Raji (cell line): Measurements from ENCODE around the gene TRAF1.
A peak's percentile ranks its signal among the peaks of the same experiment; 100 is the strongest.

Experiments
- POLR2A ChIP-seq: IDR thresholded peaks from 2 replicates; pipeline ENCODE4 v1.6.1; 2011; ENCODE audit warnings: low read depth, low read length, control low read depth; ENCODE audit not compliant: insufficient read depth

TRAF1 gene

DNA sequence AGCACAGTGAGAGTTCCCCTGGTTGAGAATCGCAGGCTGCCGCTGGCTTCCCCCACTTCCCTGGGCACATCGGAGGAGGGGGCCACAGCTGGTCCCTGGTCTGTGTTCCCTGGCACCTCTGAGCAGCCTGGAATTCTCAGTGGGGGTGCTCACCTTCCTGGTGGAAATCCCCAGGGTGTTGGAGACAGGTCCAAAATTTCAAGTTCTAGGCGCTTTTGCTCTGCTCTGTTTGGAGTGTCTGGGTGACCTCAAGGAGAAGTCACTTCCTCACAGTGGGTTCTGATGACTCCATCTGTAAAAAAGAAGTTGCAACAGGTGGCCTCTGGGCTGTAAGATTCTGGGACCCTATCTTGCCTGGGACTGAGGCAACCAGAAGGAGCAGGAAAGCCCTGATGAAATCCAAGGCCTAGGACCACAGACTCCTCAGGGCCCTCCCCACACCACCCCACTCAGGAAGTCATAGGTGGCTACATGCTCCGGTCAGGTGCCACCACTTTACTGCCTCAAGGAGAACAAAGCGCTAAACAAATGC lies at the start of gene TRAF1:
TRAF1 (minus strand) TSS at position 400 of the 532 bp plus-strand sequence. CDS start 721 bp downstream, outside the sequence.
- peak; percentile 30; the same call in 1 of the 2 replicates for TF ChIP-seq POLR2A

- no peak for TF ChIP-seq POLR2A
Observed at GRCh38 chr9:120974921-120975320, 48.3 kb upstream of the TRAF1 start.

GRCh38 chr9:120974181-120974580 lies 47.6 kb upstream of the TRAF1 start:
- no peak for TF ChIP-seq POLR2A

DNA sequence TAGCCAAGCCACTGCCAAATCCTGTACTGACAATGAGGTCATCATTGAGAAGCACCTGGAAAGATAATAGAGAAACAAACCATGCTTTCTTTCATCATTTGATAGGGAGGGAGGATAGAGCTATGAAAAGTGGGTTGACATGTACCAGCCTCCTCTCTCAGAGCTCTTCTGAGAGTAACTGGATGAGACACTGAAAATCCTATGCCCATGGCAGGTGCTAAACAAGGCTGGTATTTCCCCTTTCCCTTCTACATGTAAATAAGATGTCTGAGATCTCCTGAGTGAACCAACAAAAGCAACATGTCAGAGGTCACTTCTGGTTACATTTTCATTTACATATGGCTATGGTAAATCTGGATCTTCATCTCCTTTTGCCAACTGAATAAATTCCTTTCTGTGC lies 45.3 kb upstream of the TRAF1 start:
- TF ChIP-seq POLR2A, result no peak

- TF ChIP-seq POLR2A, result no peak
Observed at GRCh38 chr9:120970244-120970643, 43.6 kb upstream of the TRAF1 start.

GRCh38 chr9:120966013-120966369 lies 39.4 kb upstream of the TRAF1 start:
- TF ChIP-seq POLR2A, result no peak

GRCh38 chr9:120965344-120966012 lies 38.9 kb upstream of the TRAF1 start:
- TF ChIP-seq POLR2A, result no peak

DNA sequence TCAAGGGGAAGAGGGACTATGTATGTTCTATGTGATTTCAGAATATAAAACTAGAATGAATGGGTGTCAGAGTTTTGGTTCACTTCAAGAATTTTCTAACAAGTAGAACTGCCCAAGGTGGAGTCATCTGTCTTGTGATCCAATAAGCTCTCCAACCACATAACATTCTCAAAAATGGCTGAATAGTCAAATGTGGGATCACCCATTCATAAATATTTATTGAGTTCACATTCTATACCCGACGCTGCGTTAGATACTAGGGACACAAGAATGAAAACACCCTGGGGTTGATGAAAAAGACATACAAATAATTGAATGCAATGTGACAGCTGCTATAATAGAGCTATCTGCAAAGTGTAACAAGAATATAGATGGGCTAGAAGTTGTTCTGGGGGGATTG lies 35.3 kb upstream of the TRAF1 start:
- TF ChIP-seq POLR2A, result no peak

DNA sequence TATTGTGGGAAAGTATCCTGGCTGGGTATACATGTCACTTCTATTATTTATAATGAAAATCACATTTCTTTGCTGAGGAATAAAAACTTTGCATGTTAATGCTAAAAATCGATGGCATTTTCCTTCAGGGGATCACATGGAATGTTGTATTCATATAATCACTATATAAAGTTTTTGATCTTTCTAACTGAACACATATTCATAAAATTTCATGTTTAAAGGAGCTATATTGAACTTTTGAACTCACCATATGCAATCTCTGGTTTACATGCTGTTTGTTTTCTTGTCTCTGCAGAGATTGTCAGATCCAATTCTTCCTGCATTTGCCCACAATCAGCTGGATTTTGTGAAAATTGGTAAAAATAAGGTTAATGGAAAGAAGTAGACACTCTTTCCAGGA lies 33.4 kb upstream of the TRAF1 start:
- TF ChIP-seq POLR2A, result no peak

DNA sequence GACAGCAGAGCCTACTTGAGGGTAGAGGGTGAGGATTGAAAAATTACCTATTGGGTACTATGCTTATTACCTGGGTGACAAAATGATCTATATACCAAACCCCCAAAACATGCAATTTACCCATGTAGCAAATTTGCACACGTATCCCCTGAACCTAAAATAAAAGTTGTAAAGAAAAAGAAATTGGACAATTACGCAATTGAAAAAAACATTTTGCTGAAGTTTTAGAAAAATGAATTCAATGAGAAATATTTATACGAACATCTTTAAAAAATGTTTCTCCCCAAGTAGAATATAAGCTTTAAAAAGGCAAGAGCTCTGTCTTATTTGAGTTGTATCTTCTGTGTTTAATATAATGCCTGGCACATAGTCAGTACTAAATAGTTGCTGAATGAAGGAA lies 30.3 kb upstream of the TRAF1 start:
- TF ChIP-seq POLR2A, result no peak

GRCh38 chr9:120951960-120952618 lies 25.5 kb upstream of the TRAF1 start:
- no peak for TF ChIP-seq POLR2A

DNA sequence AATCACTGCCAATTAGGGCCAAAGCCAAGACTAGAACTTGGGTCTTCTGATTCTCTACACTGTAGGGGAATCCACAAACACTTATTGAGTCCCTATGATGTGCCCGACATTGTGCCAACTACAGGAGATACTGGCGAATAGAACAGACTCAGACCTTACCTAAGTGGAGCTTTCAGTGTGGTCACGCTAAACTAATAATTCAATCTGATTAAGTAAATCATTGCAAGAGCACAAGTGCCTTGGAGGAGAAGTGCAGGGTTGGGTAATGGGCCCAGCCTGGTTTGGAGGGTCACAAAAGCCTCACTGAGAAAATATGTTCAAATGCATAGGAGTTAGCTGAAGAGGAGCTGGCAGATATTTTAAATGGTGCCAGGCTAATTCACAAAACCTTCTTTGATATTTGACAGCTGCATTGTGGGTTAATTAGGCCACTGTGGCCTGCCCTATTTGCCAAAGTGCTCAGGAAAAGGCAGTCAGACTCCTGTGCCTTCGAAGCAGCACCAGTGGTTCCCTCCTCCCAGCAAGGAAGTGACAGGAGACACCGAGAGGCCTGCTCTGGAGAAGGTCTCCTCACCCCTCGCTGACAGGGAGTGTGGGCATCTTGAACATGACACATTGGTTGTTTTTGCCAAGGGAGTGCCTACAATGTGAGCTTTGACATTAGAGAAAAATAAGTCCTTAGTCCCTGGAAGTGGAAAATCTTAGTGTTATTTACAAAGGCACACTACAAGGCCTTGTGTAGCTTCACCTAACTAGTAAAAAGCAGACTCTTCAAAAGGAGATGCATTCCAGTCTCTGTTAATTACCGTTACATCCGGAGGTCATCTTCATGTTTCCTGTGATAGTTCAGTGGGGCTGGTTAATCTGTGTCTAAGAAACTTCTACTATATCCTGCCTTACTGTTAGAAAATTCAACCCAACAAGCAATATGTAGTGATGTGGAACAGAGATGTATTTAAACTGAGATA lies 24.1 kb upstream of the TRAF1 start:
- no peak for TF ChIP-seq POLR2A

GRCh38 chr9:120949290-120949689 lies 22.7 kb upstream of the TRAF1 start:
- TF ChIP-seq POLR2A, result no peak

DNA sequence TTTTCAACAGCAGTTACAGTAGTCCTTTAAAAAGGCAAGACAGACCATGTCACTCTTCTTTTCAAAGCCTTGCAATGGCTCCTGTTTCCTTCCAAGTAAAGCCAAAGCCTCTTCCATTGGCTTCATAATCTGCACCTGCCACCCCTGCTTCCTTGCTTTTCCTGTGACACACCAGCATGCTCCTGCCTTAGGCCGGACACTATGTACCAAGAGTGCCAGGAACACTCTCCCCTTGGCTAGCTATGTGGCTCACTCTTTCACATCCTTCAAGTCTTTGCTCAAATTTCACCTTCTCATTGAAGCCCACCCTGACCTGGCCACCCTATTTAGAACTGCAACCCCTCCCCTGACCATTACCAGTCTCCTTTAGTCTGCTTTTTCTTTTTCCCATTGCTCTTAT lies 22.2 kb upstream of the TRAF1 start:
- no peak for TF ChIP-seq POLR2A

GRCh38 chr9:120947222-120947621 lies 20.6 kb upstream of the TRAF1 start:
- TF ChIP-seq POLR2A, result no peak
